A549 (cell line): ENCODE data around the gene TDRD9. TPM values are rescaled to one million over a fixed set of nuclear protein-coding genes. Genes with fewer than 3 reads are reported as not detected.

Experiments used
- ATAC-seq, 2 experiments: fragments of 200-7000 bp in 1 of 2; fragments of >200 bp in 1 of 2; cut with Nextera tagmentation in 1 of 2; cut with Tn5 transposase in 1 of 2; 3 replicates each; pipeline versions ENCODE4 v1.8.0 to v1.9.1; 2018 to 2020; ENCODE audit warnings: mild to moderate bottlenecking in 1 of 2, moderate library complexity in 1 of 2
- CTCF ChIA-PET: fragments of 300-600 bp; sonication (Branson Sonifier 250); formaldehyde crosslinking; extraction: SDS; loops from one replicate; lab custom pipeline; 2021; ENCODE audit warnings: antibody characterized with exemption, inconsistent platforms; lab: Yijun Ruan, JAX
- POLR2A ChIA-PET: fragments of 350-600 bp; formaldehyde crosslinking; extraction: SDS; loops from one replicate; lab custom pipeline; 2021; ENCODE audit warnings: antibody characterized with exemption, inconsistent platforms; lab: Yijun Ruan, JAX
- DNase-seq, 2 experiments: peaks; one replicate each; pipeline versions ENCODE4 v3.0.0 to v3.0.0-alpha.2; 2011 to 2016; ENCODE audit warnings: low read depth in 1 of 2, low spot score in 1 of 2
- FAIRE-seq: peaks from 2 replicates; lab custom pipeline; 2011; peaks lifted over from hg19 to GRCh38; lab: Jason Lieb, UNC
- H3K27ac ChIP-seq, 2 experiments: fragments of >200 bp; sonication (Bioruptor Twin); formaldehyde crosslinking; 3 replicates each; pipeline ENCODE4 v1.5.1; 2016 to 2017
- H3K4me1 ChIP-seq: fragments of >200 bp; sonication (Bioruptor Twin); formaldehyde crosslinking; 3 replicates; pipeline ENCODE4 v1.6.1; 2016
- H3K4me2 ChIP-seq: fragments of >200 bp; sonication (Bioruptor Twin); formaldehyde crosslinking; 3 replicates; pipeline ENCODE4 v1.6.1; 2016
- H3K4me3 ChIP-seq: fragments of >200 bp; sonication (Bioruptor Twin); formaldehyde crosslinking; 3 replicates; pipeline ENCODE4 v1.5.1; 2016
- H3K9me3 ChIP-seq: fragments of >200 bp; sonication (Bioruptor Twin); formaldehyde crosslinking; 3 replicates; pipeline ENCODE4 v1.6.1; 2016
- BHLHE40 ChIP-seq: IDR thresholded peaks from 2 replicates; pipeline ENCODE4 v1.6.1; 2012; ENCODE audit warnings: low read depth, low read length, inconsistent platforms
- CHD4 ChIP-seq: fragments of 200-600 bp; sonication (generic); IDR thresholded peaks from 2 replicates; pipeline ENCODE4 v1.6.1; 2016; ENCODE audit warnings: antibody characterized with exemption, mild to moderate bottlenecking, borderline replicate concordance
- EP300 ChIP-seq, 2 experiments: fragments of >200 bp; sonication (Bioruptor Twin); formaldehyde crosslinking; IDR thresholded peaks; 2 replicates in 1 of 2; 3 replicates in 1 of 2; pipeline ENCODE4 v1.6.1; 2016 to 2017
- ESRRA ChIP-seq: fragments of 150-350 bp; IDR thresholded peaks from 2 replicates; pipeline ENCODE4 v1.6.1; 2014; ENCODE audit warnings: mild to moderate bottlenecking, low read length, borderline replicate concordance
- HEYL ChIP-seq: fragments of 250-450 bp; sonication (Bioruptor Pico); IDR thresholded peaks from 2 replicates; pipeline ENCODE4 v1.8.0; 2021; ENCODE audit warnings: mild to moderate bottlenecking, moderate library complexity
- HOXB13 ChIP-seq: fragments of 250-450 bp; sonication (Bioruptor Pico); IDR thresholded peaks from 2 replicates; pipeline ENCODE4 v1.5.0; 2020; ENCODE audit warnings: low read depth, mild to moderate bottlenecking, moderate library complexity
- KDM5A ChIP-seq: fragments of 200-600 bp; sonication (generic); IDR thresholded peaks from 2 replicates; pipeline ENCODE4 v1.6.1; 2016; ENCODE audit warnings: antibody characterized with exemption, mild to moderate bottlenecking
- MAZ ChIP-seq: fragments of 150-350 bp; IDR thresholded peaks from 2 replicates; pipeline ENCODE4 v1.6.1; 2014; ENCODE audit warnings: antibody characterized with exemption, low read depth, low read length, borderline replicate concordance
- MYC ChIP-seq: IDR thresholded peaks from 2 replicates; pipeline ENCODE4 v1.6.1; 2012; ENCODE audit warnings: mild to moderate bottlenecking, inconsistent platforms, low read length, improper control_type of control experiment, borderline replicate concordance
- NPAS2 ChIP-seq: fragments of 250-450 bp; sonication (Bioruptor Pico); IDR thresholded peaks from 2 replicates; pipeline ENCODE4 v1.8.0; 2022; ENCODE audit warnings: mild to moderate bottlenecking, moderate library complexity, borderline replicate concordance
- POLR2AphosphoS2 ChIP-seq: conservative IDR thresholded peaks from 2 replicates; pipeline ENCODE4 v1.6.1; 2012; ENCODE audit warnings: low read length, improper control_type of control experiment, inconsistent platforms
- RCOR1 ChIP-seq: fragments of 150-350 bp; IDR thresholded peaks from 2 replicates; pipeline ENCODE4 v1.6.1; 2014; ENCODE audit warnings: antibody characterized with exemption, low read length, low read depth
- RNF2 ChIP-seq: fragments of 200-600 bp; sonication (generic); IDR thresholded peaks from 2 replicates; pipeline ENCODE4 v1.6.1; 2016; ENCODE audit warnings: low read depth, mild to moderate bottlenecking, antibody characterized with exemption, moderate library complexity, borderline replicate concordance
- SMC3 ChIP-seq: fragments of >200 bp; sonication (Bioruptor Twin); formaldehyde crosslinking; IDR thresholded peaks from 3 replicates; pipeline ENCODE4 v1.6.1; 2018; ENCODE audit warnings: inconsistent platforms
- SREBF2 ChIP-seq: fragments of 450-650 bp; IDR thresholded peaks from 2 replicates; pipeline ENCODE4 v1.6.1; 2014; ENCODE audit warnings: mild to moderate bottlenecking, moderate library complexity
- ZC3H11A ChIP-seq: fragments of 450-650 bp; IDR thresholded peaks from 2 replicates; pipeline ENCODE4 v1.6.1; 2014; ENCODE audit warnings: antibody characterized with exemption, mild to moderate bottlenecking
- WGBS: methylation state at CpG from one replicate; pipeline ENCODE4 v1.1.6; 2017; ENCODE audit errors: missing lambda C conversion rate; 5-methylcytosine and 5-hydroxymethylcytosine counted together
- polyA plus RNA-seq, 4 experiments: library from polyadenylated mRNA; depleted of rRNA in 3 of 4; stranded (reverse); fragments of >200 nt; fragmentation: RNase III in 1 of 4; extraction: RNeasy Plus Mini Kit Qiagen cat#74134 plus additional on column Dnase treatment in 1 of 4; gene quantifications; 2 replicates in 3 of 4; 3 replicates in 1 of 4; pipeline ENCODE4 v1.2.3, GENCODE V29; 2011 to 2017
- TF ChIP-seq, protein P1 (sequence below): fragments of 200-600 bp; sonication (generic); IDR thresholded peaks from 2 replicates; pipeline ENCODE4 v1.6.1; 2016; ENCODE audit warnings: antibody characterized with exemption, mild to moderate bottlenecking, moderate library complexity
- TF ChIP-seq, protein P2 (sequence below): fragments of >200 bp; sonication (Bioruptor Twin); formaldehyde crosslinking; IDR thresholded peaks from 3 replicates; pipeline ENCODE4 v1.5.1; 2016
- TF ChIP-seq, protein P3 (sequence below): fragments of 250-450 bp; sonication (Bioruptor Pico); IDR thresholded peaks from 2 replicates; pipeline ENCODE4 v1.5.0; 2021; ENCODE audit warnings: mild to moderate bottlenecking, moderate library complexity, borderline replicate concordance
- TF ChIP-seq, protein P4 (sequence below): IDR thresholded peaks from 2 replicates; pipeline ENCODE4 v1.6.1; 2012; ENCODE audit warnings: low read depth, borderline replicate concordance
- TF ChIP-seq, protein P5 (sequence below): IDR thresholded peaks from 2 replicates; pipeline ENCODE4 v1.6.1; 2012

The TDRD9 gene
- polyA plus RNA-seq, 2 of the 4 experiments (the other 2 are of a cell fraction): 0.04 TPM; not detected in 1

DNA sequence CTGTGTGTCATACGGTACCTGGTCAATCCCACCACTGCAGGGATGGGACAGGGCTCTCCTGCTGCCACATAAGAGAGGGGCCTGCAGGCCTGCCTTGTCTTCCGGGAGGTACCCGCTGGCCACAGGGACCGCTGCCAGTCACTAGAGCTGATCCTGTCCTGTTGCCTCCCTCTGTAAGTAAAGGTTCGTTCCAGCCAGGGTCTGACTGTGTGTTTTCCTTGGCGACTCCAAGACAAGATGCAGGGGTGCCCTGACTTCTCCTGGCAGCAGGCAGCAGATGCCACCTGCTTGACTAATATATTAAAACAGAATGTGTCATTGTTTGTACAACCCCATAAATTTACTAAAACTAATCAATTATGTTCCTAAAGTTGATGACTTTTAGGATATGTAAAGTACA, 115.8 kb downstream of the TDRD9 start:
- Histone ChIP-seq H3K27ac (no peak overlapping the region), H3K4me1 (no peaks in the 10 kb centered on the region), H3K4me2 (no peak overlapping the region), H3K9me3 (no peaks in the 10 kb centered on the region), H3K4me3 (no peak overlapping the region)
- ChIA-PET POLR2A (no interaction called here), CTCF (interaction anchor here (0.8 to 1.1 kb wide), 3 partner anchors 34 to 520 kb away, joined by 3 read pairs; no protein-coding TSS in a partner anchor)
- TF ChIP-seq MYC (no peak), HOXB13 (CRISPR knock-in tag) (no peak), ESRRA (no peak), RCOR1 (no peak), MAZ (no peak)
- 68% methylated on average over 4 of the region's 6 CpGs for WGBS
- DNase-seq: no peak
- no peak for ATAC-seq
- no peak for FAIRE-seq

DNA sequence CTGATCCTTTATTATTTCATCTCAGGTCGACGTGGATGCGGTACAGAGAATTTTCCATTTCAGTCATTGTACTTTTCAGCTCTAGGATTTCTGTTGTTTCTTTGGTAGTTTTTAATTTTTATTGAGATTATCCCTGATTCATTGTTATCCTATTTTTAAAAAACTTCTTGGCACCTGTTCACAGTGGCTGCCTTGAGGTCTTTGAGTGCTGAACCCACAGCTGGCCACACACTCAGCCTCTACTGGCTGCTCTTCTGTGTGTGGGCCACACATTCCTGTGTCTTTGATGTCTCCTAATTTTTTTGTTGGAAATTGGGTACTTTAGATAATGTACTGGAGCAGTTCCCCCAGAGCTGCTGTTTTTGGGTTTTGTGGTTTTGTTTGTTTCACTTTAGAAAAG, 119.5 kb downstream of the TDRD9 start:
- ATAC-seq: no peak
- TF ChIP-seq HEYL (CRISPR knock-in tag) (no peak), POLR2AphosphoS2 (no peak), BHLHE40 (no peak), CHD4 (no peak), ESRRA (no peak), KDM5A (no peak), NPAS2 (CRISPR knock-in tag) (no peak), ZC3H11A (no peak), EP300 (IDR thresholded peaks at IDR 0.05) (no peak), RCOR1 (no peak), SREBF2 (no peak), RNF2 (no peak), SMC3 (no peak)
- TF ChIP-seq, protein P1, sequence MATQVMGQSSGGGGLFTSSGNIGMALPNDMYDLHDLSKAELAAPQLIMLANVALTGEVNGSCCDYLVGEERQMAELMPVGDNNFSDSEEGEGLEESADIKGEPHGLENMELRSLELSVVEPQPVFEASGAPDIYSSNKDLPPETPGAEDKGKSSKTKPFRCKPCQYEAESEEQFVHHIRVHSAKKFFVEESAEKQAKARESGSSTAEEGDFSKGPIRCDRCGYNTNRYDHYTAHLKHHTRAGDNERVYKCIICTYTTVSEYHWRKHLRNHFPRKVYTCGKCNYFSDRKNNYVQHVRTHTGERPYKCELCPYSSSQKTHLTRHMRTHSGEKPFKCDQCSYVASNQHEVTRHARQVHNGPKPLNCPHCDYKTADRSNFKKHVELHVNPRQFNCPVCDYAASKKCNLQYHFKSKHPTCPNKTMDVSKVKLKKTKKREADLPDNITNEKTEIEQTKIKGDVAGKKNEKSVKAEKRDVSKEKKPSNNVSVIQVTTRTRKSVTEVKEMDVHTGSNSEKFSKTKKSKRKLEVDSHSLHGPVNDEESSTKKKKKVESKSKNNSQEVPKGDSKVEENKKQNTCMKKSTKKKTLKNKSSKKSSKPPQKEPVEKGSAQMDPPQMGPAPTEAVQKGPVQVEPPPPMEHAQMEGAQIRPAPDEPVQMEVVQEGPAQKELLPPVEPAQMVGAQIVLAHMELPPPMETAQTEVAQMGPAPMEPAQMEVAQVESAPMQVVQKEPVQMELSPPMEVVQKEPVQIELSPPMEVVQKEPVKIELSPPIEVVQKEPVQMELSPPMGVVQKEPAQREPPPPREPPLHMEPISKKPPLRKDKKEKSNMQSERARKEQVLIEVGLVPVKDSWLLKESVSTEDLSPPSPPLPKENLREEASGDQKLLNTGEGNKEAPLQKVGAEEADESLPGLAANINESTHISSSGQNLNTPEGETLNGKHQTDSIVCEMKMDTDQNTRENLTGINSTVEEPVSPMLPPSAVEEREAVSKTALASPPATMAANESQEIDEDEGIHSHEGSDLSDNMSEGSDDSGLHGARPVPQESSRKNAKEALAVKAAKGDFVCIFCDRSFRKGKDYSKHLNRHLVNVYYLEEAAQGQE: no peak
- TF ChIP-seq, protein P2, sequence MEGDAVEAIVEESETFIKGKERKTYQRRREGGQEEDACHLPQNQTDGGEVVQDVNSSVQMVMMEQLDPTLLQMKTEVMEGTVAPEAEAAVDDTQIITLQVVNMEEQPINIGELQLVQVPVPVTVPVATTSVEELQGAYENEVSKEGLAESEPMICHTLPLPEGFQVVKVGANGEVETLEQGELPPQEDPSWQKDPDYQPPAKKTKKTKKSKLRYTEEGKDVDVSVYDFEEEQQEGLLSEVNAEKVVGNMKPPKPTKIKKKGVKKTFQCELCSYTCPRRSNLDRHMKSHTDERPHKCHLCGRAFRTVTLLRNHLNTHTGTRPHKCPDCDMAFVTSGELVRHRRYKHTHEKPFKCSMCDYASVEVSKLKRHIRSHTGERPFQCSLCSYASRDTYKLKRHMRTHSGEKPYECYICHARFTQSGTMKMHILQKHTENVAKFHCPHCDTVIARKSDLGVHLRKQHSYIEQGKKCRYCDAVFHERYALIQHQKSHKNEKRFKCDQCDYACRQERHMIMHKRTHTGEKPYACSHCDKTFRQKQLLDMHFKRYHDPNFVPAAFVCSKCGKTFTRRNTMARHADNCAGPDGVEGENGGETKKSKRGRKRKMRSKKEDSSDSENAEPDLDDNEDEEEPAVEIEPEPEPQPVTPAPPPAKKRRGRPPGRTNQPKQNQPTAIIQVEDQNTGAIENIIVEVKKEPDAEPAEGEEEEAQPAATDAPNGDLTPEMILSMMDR: no peak
- TF ChIP-seq, protein P3, sequence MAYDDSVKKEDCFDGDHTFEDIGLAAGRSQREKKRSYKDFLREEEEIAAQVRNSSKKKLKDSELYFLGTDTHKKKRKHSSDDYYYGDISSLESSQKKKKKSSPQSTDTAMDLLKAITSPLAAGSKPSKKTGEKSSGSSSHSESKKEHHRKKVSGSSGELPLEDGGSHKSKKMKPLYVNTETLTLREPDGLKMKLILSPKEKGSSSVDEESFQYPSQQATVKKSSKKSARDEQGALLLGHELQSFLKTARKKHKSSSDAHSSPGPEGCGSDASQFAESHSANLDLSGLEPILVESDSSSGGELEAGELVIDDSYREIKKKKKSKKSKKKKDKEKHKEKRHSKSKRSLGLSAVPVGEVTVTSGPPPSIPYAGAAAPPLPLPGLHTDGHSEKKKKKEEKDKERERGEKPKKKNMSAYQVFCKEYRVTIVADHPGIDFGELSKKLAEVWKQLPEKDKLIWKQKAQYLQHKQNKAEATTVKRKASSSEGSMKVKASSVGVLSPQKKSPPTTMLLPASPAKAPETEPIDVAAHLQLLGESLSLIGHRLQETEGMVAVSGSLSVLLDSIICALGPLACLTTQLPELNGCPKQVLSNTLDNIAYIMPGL: no peak
- TF ChIP-seq, protein P4, sequence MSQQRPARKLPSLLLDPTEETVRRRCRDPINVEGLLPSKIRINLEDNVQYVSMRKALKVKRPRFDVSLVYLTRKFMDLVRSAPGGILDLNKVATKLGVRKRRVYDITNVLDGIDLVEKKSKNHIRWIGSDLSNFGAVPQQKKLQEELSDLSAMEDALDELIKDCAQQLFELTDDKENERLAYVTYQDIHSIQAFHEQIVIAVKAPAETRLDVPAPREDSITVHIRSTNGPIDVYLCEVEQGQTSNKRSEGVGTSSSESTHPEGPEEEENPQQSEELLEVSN: no peak
- TF ChIP-seq, protein P5, sequence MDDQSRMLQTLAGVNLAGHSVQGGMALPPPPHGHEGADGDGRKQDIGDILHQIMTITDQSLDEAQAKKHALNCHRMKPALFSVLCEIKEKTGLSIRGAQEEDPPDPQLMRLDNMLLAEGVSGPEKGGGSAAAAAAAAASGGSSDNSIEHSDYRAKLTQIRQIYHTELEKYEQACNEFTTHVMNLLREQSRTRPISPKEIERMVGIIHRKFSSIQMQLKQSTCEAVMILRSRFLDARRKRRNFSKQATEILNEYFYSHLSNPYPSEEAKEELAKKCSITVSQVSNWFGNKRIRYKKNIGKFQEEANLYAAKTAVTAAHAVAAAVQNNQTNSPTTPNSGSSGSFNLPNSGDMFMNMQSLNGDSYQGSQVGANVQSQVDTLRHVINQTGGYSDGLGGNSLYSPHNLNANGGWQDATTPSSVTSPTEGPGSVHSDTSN: no peak
- TF ChIP-seq, all 56 proteins: peak for 0
- ChIA-PET POLR2A (no interaction called here), CTCF (interaction anchor here (1.0 to 2.0 kb wide), 4 partner anchors 8 to 137 kb away, joined by 4 to 11 read pairs (median 4); no protein-coding TSS in a partner anchor)
- 75% methylated on average over 3 of the region's 3 CpGs for WGBS
- Histone ChIP-seq H3K4me1 (no peaks in the 10 kb centered on the region; the same call in 2 of the 3 replicates), H3K27ac (no peak overlapping the region), H3K9me3 (no peaks in the 10 kb centered on the region), H3K4me3 (no peak overlapping the region), H3K4me2 (no peak overlapping the region)
- DNase-seq: no peak
- FAIRE-seq: no peak
